Measurements from ENCODE around the gene FAM163A. TPM values are rescaled to one million over a fixed set of nuclear protein-coding genes. Genes with fewer than 3 reads are reported as not detected.

FAM163A gene
- total RNA-seq, 1 experiment from 2014 or later: 0.46 TPM

DNA sequence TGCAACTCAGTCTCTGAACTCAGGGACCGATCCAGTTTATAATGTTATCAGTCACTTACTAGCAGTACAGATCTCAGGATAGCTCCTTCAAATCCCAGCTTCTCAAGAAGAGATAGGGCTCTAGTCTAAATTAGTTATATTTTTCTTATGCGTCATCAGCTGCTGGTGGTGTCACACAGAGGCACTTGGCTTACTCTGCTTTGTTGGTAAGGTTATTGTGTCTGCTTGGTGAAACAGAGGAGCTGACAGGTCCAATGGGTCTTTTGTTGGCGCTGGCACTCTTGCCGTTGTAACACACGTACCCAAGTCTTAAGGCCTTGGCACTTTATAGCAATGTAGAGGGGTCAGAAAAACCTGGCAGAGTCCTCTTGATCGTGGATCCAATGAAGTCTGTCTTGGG, 122.3 kb downstream of the FAM163A start:
- no peak overlapping the region for H4K91ac ChIP-seq (ENCODE audit: insufficient read length, low read depth, low read length)
- H4K20me1 ChIP-seq (ENCODE audit: control insufficient read depth, insufficient read depth, insufficient read length): no peaks in the 10 kb centered on the region
- H3K9ac ChIP-seq (ENCODE audit: extremely low read depth, insufficient read length, low read length): no peak overlapping the region
- no peak overlapping the region for H3K23ac ChIP-seq (ENCODE audit: insufficient read length, low read depth, low read length)
- no peak overlapping the region for H3K27ac ChIP-seq (ENCODE audit: insufficient read length, low read depth, low read length)
- H3K4me2 ChIP-seq (ENCODE audit: insufficient read depth, insufficient read length, low read length): no peak overlapping the region
- no peak overlapping the region for H2BK15ac ChIP-seq (ENCODE audit: low read depth, low read length)
- no peak overlapping the region for H2BK12ac ChIP-seq (ENCODE audit: insufficient read length, low read depth, low read length)
- no peaks in the 10 kb centered on the region for H3K23me2 ChIP-seq (ENCODE audit: insufficient read length, low read depth, low read length, poor library complexity, severe bottlenecking)
- no peaks in the 10 kb centered on the region for H3K27me3 Mint-ChIP-seq (ENCODE audit: low read depth)
- H3K79me1 ChIP-seq (ENCODE audit: insufficient read depth, low read depth, low read length, poor library complexity, severe bottlenecking): no peaks in the 10 kb centered on the region
- H3K4me3 Mint-ChIP-seq: no peak overlapping the region
- peaks cover 2% of the 10 kb centered on the region; the same call in 1 of the 2 replicates for H3K79me2 ChIP-seq (ENCODE audit: insufficient read depth, low read length)
- H3K4ac ChIP-seq (ENCODE audit: low read depth, low read length): no peak overlapping the region
- no peaks in the 10 kb centered on the region for H3K9me3 Mint-ChIP-seq
- H2AK5ac ChIP-seq (ENCODE audit: insufficient read length, low read length): no peak overlapping the region
- no peak overlapping the region; a peak in 1 of 7 replicates for H3K27ac Mint-ChIP-seq
- DNase-seq: no peak
- H2AFZ ChIP-seq (ENCODE audit: low read length): no peak overlapping the region
- H3K4me1 ChIP-seq (ENCODE audit: insufficient read depth, low read length): no peaks in the 10 kb centered on the region
- no peak overlapping the region for H4K5ac ChIP-seq (ENCODE audit: insufficient read length, low read depth, low read length)
- no peak overlapping the region for H2BK5ac ChIP-seq (ENCODE audit: insufficient read length, low read length)
- H3K9me3 ChIP-seq (ENCODE audit: control insufficient read depth, low read depth, low read length): no peaks in the 10 kb centered on the region
- WGBS (ENCODE audit: extremely low coverage, insufficient read length, low lambda C conversion rate): no CpG with 5 or more reads among the region's 6 CpGs
- no peak overlapping the region for H3T11ph ChIP-seq (ENCODE audit: low read length)
- H3K27me3 ChIP-seq (ENCODE audit: insufficient read depth, low read length): no peaks in the 10 kb centered on the region
- H3K56ac ChIP-seq (ENCODE audit: insufficient read length, low read depth, low read length): no peak overlapping the region
- H3K14ac ChIP-seq (ENCODE audit: insufficient read depth, low read length): no peak overlapping the region
- H4K8ac ChIP-seq (replicated peaks; ENCODE audit: insufficient read length, low read depth, low read length): no peak overlapping the region
- TF ChIP-seq, protein P1, sequence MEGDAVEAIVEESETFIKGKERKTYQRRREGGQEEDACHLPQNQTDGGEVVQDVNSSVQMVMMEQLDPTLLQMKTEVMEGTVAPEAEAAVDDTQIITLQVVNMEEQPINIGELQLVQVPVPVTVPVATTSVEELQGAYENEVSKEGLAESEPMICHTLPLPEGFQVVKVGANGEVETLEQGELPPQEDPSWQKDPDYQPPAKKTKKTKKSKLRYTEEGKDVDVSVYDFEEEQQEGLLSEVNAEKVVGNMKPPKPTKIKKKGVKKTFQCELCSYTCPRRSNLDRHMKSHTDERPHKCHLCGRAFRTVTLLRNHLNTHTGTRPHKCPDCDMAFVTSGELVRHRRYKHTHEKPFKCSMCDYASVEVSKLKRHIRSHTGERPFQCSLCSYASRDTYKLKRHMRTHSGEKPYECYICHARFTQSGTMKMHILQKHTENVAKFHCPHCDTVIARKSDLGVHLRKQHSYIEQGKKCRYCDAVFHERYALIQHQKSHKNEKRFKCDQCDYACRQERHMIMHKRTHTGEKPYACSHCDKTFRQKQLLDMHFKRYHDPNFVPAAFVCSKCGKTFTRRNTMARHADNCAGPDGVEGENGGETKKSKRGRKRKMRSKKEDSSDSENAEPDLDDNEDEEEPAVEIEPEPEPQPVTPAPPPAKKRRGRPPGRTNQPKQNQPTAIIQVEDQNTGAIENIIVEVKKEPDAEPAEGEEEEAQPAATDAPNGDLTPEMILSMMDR (conservative IDR thresholded peaks at IDR 0.05): no peak
- no peak overlapping the region for H2BK20ac ChIP-seq (ENCODE audit: low read depth, low read length, poor library complexity, severe bottlenecking)
- peaks cover 17 to 57% (median 44%) of the 10 kb centered on the region in 3 experiments; a peak in 6 of 7 replicates for H3K36me3 Mint-ChIP-seq (ENCODE audit: insufficient read depth in 1 of 3, low read depth in 3 of 3)
- H3K4me1 Mint-ChIP-seq: peaks cover 5 to 6% of the 10 kb centered on the region in 2 experiments; a peak in 3 of 4 replicates
- no peak overlapping the region for H3K18ac ChIP-seq (ENCODE audit: insufficient read length, low read depth, low read length)
- no peak overlapping the region for H2BK120ac ChIP-seq (ENCODE audit: low read depth, low read length, poor library complexity, severe bottlenecking)

Other genes starting within 250 kb of the FAM163A start
- gene NPHS2, start 167.3 kb upstream of the FAM163A start, total RNA-seq (2021): not detected in 2 replicates
- 0.33 and 0.64 TPM in 2 replicates for gene TDRD5, start 151.5 kb upstream of the FAM163A start, total RNA-seq (2021)
- gene TOR1AIP2, start 134.5 kb downstream of the FAM163A start, total RNA-seq (2021): 71.0 and 73.9 TPM in 2 replicates
- gene TOR1AIP1, start 139.0 kb downstream of the FAM163A start, total RNA-seq (2021): 25.2 and 25.5 TPM in 2 replicates
- 30.9 and 39.2 TPM in 2 replicates for gene CEP350, start 211.5 kb downstream of the FAM163A start, total RNA-seq (2021)

Data from H9 (cell line).